ENCODE measurements around the gene SLC25A34.

The SLC25A34 gene

DNA sequence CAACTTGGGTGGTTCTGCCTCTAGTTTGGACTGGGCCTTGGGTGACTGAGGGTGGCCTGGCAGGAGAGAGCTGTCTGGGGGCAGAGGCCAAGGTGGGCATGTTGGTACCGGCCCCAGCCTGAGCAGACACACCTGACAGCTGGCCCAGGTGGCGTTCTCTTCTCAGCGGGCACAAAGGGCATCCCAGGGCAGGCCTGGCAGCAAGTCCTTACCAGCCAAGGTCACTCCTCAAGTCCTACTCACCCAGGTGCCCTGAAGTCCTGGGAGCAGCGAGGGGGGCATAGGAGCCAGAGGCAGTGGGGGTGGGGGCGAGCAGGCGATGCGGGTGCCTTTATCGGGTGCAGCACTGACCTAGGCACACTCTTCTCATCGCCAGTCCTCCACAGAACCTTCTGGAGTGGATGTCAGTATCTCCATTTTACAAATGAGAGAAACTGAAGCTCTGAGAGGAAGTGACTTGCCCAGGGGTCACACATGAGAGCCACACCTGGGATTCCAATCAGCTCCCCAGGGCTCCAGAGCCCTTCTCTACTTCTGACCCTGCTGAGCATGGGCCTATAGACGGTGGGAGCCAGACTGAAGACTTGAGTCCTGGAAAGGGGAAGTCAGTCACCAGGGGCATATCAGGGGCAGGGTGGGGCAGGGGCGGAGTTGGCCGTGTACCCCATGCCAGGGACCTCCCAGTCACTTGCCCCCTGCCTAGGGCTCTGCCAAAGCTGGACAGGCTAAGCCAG is 587 bp upstream of the SLC25A34 start:
- FAIRE-seq (no peak), DNase-seq (ENCODE audit: insufficient read length) (no peak)
- TF ChIP-seq POLR2AphosphoS5 (IDR thresholded peaks at IDR 0.05; ENCODE audit: low read depth, low read length) (no peak), POLR2A (IDR thresholded peaks at IDR 0.05; ENCODE audit: low read depth, low read length) (no peak), TAF1 (IDR thresholded peaks at IDR 0.05; ENCODE audit: borderline replicate concordance, low read depth, low read length) (no peak)

DNA sequence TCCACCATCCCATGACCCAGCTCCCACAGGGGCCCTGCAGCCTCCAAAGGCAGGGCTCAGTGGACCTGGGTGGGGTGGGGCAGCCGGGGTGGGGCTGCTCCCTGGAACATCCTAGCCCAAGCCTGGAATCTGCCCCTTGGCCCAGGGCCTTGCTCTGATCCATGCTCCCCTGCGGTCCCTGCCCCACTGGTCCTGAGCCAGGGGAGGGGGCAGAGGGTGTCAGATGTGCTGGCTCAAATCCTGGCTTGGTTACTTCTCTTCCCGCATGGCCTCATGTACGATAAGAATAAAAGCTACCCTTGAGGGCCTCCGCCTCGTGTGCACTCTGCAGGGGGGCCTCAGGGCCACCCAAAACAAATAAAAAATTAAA is 819 bp downstream of the SLC25A34 start:
- FAIRE-seq, result no peak
- no peak for DNase-seq (ENCODE audit: insufficient read length)
- no peak for TF ChIP-seq TAF1 (IDR thresholded peaks at IDR 0.05; ENCODE audit: borderline replicate concordance, low read depth, low read length)
- no peak for TF ChIP-seq POLR2AphosphoS5 (IDR thresholded peaks at IDR 0.05; ENCODE audit: low read depth, low read length)
- no peak for TF ChIP-seq POLR2A (IDR thresholded peaks at IDR 0.05; ENCODE audit: low read depth, low read length)

DNA sequence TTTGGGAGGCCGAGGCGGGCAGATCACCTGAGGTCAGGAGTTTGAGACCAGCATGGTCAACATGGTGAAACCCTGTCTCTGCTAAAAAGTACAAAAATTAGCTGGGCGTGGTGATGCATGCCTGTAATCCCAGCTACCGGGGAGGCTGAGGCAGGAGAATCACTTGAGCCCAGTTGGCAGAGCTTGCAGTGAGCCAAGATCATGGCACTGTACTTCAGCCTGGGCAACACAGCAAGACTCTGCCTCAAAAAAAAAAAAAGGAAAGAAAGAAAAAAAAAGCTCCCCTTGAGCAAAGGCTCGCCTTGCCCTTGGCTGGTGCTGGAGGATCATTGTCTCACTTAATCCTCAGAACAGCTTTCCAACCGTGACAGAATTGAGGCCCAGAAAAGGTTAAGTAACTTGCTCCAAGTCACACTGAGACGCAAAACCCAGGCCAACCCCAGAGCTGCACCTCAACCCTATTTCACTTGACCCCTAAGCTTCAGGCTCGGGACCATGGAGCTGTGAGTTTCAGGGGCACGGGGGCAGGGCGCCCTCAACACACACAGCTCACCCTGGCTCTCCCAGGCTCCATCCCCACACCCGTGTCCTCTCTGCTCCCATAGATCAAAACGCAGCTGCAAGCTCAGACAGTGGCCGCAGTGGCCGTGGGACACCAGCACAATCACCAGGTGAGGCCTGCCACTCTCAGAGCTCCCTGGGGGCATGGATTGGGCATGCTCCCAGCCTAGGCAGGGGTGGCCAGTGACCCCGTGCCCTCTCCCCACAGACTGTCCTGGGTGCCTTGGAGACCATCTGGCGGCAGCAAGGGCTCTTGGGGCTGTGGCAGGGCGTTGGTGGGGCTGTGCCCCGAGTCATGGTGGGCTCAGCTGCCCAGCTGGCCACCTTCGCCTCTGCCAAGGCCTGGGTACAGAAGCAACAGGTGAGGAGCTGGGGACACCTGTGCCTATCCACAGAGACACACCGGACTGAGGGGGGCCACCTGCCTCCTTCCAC is 1.6 kb downstream of the SLC25A34 start:
- FAIRE-seq, result no peak
- TF ChIP-seq POLR2AphosphoS5 (IDR thresholded peaks at IDR 0.05; ENCODE audit: low read depth, low read length) (no peak), TAF1 (IDR thresholded peaks at IDR 0.05; ENCODE audit: borderline replicate concordance, low read depth, low read length) (no peak), POLR2A (IDR thresholded peaks at IDR 0.05; ENCODE audit: low read depth, low read length) (no peak)
- DNase-seq (ENCODE audit: insufficient read length), result no peak

DNA sequence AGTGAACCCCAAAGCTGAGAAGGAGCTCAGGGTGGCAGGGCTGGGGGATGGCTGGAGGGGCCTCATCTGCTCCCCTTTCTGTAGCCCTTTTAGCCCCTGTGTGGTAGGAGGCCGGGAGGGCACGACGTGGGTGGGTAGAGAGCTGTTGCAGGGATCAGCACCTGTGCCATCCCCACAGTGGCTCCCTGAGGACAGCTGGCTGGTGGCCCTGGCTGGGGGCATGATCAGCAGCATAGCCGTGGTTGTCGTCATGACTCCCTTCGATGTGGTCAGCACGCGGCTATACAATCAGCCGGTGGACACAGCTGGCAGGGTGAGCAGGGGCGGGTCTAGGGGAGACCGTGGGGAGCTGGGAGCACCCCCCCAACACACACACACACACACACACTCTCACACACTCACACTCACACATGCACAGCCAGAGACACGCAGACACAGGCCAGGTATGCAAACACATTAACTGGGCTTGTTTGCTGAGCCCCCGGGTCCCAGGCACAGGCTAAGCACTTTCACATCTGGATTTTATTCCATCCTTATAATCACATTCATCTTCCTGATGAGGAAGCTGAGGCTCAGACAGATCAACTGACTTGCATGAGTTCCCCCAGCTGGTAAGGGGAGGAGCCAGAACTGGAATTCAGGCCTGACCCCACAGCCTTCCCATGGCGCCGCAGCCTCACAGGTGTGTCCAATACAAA is 2.5 kb downstream of the SLC25A34 start:
- TF ChIP-seq POLR2A (IDR thresholded peaks at IDR 0.05; ENCODE audit: low read depth, low read length) (no peak), POLR2AphosphoS5 (IDR thresholded peaks at IDR 0.05; ENCODE audit: low read depth, low read length) (no peak)
- FAIRE-seq, result no peak
- no peak for DNase-seq (ENCODE audit: insufficient read length)

DNA sequence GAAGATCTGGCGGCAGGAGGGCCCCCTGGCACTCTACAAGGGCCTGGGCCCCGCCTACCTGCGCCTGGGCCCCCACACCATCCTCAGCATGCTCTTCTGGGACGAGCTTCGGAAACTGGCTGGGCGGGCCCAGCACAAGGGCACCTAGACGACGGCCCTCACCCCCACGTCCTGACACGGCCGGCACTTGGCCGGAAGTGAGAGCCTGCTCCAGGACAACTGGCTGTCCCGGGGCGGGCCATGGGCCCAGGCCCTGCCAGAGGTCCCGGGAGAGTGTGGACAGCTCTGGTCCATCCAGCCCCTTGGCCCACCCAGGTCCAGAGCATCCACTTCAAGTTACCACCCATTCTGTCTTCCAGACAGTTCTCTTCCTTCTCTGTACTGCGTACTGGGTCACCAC is 3.2 kb downstream of the SLC25A34 start:
- DNase-seq (ENCODE audit: insufficient read length) (no peak), FAIRE-seq (no peak)
- TF ChIP-seq POLR2AphosphoS5 (IDR thresholded peaks at IDR 0.05; ENCODE audit: low read depth, low read length) (no peak), POLR2A (IDR thresholded peaks at IDR 0.05; ENCODE audit: low read depth, low read length) (no peak), TAF1 (IDR thresholded peaks at IDR 0.05; ENCODE audit: borderline replicate concordance, low read depth, low read length) (no peak)

DNA sequence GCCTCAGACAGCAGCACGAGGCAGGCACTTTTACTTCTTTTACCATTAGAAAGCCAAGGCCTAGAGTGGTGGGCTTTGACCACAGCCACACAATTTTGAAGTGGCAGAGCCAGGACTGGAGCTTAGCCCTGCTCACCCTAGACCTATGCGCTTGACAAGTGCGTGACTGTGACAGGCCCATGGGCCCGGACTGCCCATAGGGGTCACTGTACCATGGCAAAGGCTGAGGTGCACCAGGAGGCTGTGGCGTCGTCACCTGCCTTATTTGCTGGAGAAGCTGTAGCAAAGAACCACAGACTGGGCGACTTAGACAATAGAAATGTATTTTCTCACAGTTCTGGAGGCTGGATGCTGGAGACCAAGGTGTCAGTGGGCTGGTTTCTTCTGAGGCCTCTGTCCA is 3.7 kb downstream of the SLC25A34 start:
- no peak for FAIRE-seq
- TF ChIP-seq POLR2A (IDR thresholded peaks at IDR 0.05; ENCODE audit: low read depth, low read length) (no peak), POLR2AphosphoS5 (IDR thresholded peaks at IDR 0.05; ENCODE audit: low read depth, low read length) (no peak), TAF1 (IDR thresholded peaks at IDR 0.05; ENCODE audit: borderline replicate concordance, low read depth, low read length) (no peak)
- DNase-seq (ENCODE audit: insufficient read length), result no peak

DNA sequence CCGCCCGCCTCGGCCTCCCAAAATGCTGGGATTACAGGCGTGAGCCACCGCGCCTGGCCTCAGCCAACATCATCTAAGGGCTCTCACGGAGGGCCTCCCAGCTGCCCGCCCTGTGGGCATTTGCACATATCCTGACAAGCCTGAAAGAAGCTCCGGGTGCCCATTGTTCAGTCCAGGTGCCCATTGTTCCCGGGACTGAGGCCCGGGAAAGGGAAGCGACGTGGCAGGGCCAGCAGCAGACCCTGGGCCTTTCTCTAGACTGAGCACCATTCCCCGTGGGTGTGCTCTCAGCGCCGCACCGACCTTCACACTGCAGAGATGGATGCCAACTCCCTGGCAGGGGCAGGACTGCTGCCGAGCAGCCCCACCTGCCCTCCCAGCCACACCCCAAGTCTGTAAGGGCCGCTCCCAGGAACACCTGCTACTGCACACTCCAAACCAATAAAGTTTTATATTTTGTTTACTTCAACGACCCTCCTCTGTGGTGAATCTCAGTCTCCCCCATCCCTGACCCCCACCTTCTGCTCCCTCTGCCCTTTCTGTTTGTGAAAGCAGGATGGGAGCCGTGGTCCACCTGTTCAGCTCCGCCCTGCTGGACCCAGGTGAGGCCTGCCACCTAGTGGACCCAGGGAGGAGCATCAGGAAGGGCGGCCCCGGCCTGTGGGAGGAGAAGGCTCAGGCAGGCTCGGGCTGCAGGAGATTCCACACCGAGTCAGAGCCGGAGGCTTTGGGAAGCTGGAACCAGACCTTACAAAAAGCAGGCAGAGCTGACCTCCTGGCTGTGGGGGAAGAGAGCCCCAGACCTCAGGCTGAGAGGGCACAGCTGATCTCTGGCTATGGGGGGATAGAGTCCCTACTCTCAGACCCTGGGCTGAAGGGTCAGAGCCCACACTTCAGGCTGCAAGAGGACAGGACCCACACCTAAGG is 5.1 kb downstream of the SLC25A34 start:
- peak; percentile 82 for FAIRE-seq
- DNase-seq (ENCODE audit: insufficient read length), result peak; percentile 87
- TF ChIP-seq TAF1 (IDR thresholded peaks at IDR 0.05; ENCODE audit: borderline replicate concordance, low read depth, low read length) (no peak), POLR2AphosphoS5 (IDR thresholded peaks at IDR 0.05; ENCODE audit: low read depth, low read length) (no peak), POLR2A (IDR thresholded peaks at IDR 0.05; ENCODE audit: low read depth, low read length) (no peak)

DNA sequence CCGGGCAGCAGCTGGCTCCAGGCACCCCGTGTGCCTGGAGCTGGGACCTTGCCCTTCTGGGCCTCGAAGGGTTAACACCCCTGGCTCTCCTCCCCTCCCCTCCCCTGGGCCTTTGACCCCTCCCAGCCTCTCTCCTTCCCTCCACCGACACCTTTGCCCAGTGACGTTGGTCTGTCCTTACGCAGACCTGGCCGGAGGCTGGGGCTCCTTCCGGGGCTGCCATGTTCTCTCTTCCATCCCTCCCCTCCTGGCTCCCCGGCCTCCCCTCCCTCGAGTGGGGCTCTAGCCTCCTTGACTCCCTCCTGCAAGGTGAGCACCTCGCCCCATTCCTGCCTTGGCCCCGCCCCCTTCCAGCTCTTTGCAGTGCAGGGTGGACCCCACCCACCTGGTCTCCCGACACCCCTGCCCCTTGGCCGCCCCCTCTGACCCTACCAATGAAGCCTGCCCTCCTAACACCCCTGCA is 6.3 kb downstream of the SLC25A34 start, which contains the start of gene TMEM82:
TMEM82 (plus strand) TSS at position 161 of the 463 bp plus-strand sequence; CDS start at position 222, 61 bp downstream.
- TF ChIP-seq TAF1 (IDR thresholded peaks at IDR 0.05; ENCODE audit: borderline replicate concordance, low read depth, low read length) (no peak), POLR2A (IDR thresholded peaks at IDR 0.05; ENCODE audit: low read depth, low read length) (no peak)
- no peak for FAIRE-seq
- no peak for DNase-seq (ENCODE audit: insufficient read length)

DNA sequence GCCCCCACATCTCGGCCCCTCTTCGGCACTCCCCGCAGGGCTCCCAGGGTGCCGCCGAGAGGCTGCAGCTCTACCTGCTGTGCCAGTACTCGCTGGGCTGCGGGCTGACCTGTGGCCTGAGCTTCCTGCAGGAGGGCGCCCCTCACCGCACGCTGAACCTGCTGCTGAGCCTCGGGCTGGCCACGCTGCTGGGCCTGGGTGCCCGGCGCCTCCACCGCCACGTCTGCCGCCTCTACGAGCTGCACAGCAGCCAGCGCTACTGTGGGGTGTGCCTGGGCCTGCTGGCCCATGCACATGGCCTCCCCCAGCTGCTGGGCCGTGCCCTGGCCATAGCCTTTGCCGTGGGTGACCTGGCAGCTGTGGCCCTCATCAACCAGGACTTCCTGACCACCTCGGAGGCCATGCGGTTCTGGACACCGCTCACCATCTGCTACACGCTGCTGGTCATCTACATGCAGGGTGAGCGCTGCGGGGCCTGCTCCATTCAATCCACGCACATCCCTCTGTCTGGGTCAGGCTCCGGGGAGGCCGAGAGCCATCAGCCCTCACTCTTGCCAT is 8.1 kb downstream of the SLC25A34 start:
- TF ChIP-seq POLR2AphosphoS5 (IDR thresholded peaks at IDR 0.05; ENCODE audit: low read depth, low read length) (no peak), POLR2A (IDR thresholded peaks at IDR 0.05; ENCODE audit: low read depth, low read length) (no peak), TAF1 (IDR thresholded peaks at IDR 0.05; ENCODE audit: borderline replicate concordance, low read depth, low read length) (no peak)
- DNase-seq (ENCODE audit: insufficient read length) (no peak), FAIRE-seq (no peak)

DNA sequence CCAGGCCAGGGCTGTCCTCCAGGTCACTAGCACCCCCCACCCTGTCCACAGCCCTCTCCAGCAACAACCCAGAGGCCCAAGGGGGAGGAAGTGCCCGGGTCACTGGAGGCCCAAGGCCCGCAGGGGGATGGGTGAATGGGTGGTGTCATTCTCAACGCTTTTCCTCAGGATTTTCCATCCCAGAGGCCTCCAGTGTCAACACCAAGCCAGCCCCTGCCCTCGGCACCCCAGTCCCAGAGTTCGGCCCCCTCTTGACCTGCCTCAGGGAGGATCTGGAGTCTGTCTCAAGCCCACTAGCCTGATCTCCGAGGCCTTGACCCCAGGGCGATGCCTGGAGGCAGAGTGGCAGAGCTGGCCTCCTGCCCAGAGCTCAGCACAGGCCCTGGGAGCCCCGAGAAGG is 11.3 kb downstream of the SLC25A34 start:
- FAIRE-seq, result no peak
- TF ChIP-seq TAF1 (IDR thresholded peaks at IDR 0.05; ENCODE audit: borderline replicate concordance, low read depth, low read length) (no peak), POLR2A (IDR thresholded peaks at IDR 0.05; ENCODE audit: low read depth, low read length) (no peak), POLR2AphosphoS5 (IDR thresholded peaks at IDR 0.05; ENCODE audit: low read depth, low read length) (no peak)
- no peak for DNase-seq (ENCODE audit: insufficient read length)
